ENCODE data around the gene NDUFS7.

The NDUFS7 gene

GRCh38 chr19:1401889-1402217 is 18.1 kb downstream of the NDUFS7 start:
- no peak for DNase-seq

GRCh38 chr19:1402411-1403070 is 18.8 kb downstream of the NDUFS7 start:
- DNase-seq = no peak

- peak; percentile 98 for DNase-seq
These were observed 23.2 kb downstream of the NDUFS7 start for GRCh38 chr19:1406774-1407527.

GRCh38 chr19:1407528-1408299 is 24.0 kb downstream of the NDUFS7 start, which contains the start of gene DAZAP1:
DAZAP1 (plus strand) TSS chr19:1407586; CDS start chr19:1407774, 188 bp downstream.
- DNase-seq = no peak

GRCh38 chr19:1408300-1409203 is 24.8 kb downstream of the NDUFS7 start:
- peak; percentile 31 for DNase-seq

GRCh38 chr19:1409204-1410005 is 25.7 kb downstream of the NDUFS7 start:
- no peak for DNase-seq

- DNase-seq = no peak
These were observed 26.6 kb downstream of the NDUFS7 start for GRCh38 chr19:1410136-1410786.

GRCh38 chr19:1410789-1411188 is 27.1 kb downstream of the NDUFS7 start:
- no peak for DNase-seq

- DNase-seq = no peak
These were observed 27.8 kb downstream of the NDUFS7 start for GRCh38 chr19:1411255-1412191.

GRCh38 chr19:1412323-1412923 is 28.7 kb downstream of the NDUFS7 start:
- DNase-seq = no peak

GRCh38 chr19:1412995-1413800 is 29.5 kb downstream of the NDUFS7 start:
- DNase-seq = no peak

- DNase-seq = no peak
These were observed 32.5 kb downstream of the NDUFS7 start for GRCh38 chr19:1416014-1416841.

- peak; percentile 49 for DNase-seq
These were observed 33.4 kb downstream of the NDUFS7 start for GRCh38 chr19:1417145-1417544.

GRCh38 chr19:1417681-1418495 is 34.2 kb downstream of the NDUFS7 start:
- no peak for DNase-seq

- no peak for DNase-seq
These were observed 34.7 kb downstream of the NDUFS7 start for GRCh38 chr19:1418496-1418775.

GRCh38 chr19:1418951-1419738 is 35.4 kb downstream of the NDUFS7 start:
- DNase-seq = no peak

Data from fibroblast of upper back skin (primary cell).